GM13977 (cell line): ENCODE results near the gene FGF19.

Experiments used
- DNase-seq: peaks from one replicate; pipeline ENCODE4 v3.0.0; 2012; ENCODE audit warnings: low spot score
- in situ Hi-C: fragments of 300-500 bp; cut with MboI; formaldehyde crosslinking; loops from one replicate; pipeline ENCODE4 v1.12.0; 2022; ENCODE audit warnings: low sequenced_read_pairs, low pct_unique_long_range_greater_than_20kb, mixed read lengths, inconsistent platforms; ENCODE audit not compliant: unreplicated experiment
- TF ChIP-seq, protein P1 (sequence below): IDR thresholded peaks from 2 replicates; pipeline ENCODE4 v1.5.1; 2012; ENCODE audit warnings: mild to moderate bottlenecking, control low read depth; ENCODE audit not compliant: insufficient read depth; ENCODE audit errors: extremely low read depth, missing control alignments

FGF19 gene

DNA sequence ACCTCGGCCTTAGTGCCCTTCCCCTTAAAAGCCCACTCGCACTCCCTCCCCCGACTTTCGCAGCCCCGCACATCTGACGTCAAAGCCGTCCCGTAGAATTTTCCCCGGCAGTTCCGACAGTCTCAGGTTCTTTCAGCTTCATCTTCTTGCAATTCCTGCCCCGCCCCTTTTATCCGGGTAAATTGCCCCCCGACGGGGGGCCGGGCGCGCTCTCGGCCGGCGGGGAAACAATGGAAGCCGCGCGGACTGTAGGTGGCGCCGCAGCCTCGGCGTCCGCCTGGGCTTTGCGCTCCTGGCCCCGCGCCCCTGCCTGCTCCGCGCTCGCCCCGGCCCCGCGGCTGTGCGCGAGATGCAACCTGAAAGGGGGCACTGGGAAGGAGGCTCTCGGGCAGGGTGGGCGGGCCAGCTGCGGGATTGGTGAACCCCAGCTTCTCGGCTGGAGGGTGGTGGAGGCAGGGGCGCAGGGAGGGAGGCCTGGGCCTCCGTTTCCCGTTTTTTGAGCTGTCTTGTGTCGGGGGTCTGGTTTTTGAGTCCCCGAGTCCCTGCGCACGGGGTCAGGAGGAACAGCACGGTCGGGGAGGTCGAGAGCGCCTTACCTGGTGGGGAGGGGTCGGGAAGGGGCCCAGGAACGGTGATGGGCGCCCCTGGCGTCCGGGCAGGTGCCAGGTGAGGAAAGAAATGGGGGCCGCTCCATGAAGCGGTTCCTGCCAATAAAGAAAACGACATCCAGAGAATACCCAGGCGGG lies 859 bp upstream of the FGF19 start:
- TF ChIP-seq, protein P1, sequence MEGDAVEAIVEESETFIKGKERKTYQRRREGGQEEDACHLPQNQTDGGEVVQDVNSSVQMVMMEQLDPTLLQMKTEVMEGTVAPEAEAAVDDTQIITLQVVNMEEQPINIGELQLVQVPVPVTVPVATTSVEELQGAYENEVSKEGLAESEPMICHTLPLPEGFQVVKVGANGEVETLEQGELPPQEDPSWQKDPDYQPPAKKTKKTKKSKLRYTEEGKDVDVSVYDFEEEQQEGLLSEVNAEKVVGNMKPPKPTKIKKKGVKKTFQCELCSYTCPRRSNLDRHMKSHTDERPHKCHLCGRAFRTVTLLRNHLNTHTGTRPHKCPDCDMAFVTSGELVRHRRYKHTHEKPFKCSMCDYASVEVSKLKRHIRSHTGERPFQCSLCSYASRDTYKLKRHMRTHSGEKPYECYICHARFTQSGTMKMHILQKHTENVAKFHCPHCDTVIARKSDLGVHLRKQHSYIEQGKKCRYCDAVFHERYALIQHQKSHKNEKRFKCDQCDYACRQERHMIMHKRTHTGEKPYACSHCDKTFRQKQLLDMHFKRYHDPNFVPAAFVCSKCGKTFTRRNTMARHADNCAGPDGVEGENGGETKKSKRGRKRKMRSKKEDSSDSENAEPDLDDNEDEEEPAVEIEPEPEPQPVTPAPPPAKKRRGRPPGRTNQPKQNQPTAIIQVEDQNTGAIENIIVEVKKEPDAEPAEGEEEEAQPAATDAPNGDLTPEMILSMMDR: peak; percentile 50
- DNase-seq: peak; percentile 70
- in situ Hi-C loops: no loop called here

DNA sequence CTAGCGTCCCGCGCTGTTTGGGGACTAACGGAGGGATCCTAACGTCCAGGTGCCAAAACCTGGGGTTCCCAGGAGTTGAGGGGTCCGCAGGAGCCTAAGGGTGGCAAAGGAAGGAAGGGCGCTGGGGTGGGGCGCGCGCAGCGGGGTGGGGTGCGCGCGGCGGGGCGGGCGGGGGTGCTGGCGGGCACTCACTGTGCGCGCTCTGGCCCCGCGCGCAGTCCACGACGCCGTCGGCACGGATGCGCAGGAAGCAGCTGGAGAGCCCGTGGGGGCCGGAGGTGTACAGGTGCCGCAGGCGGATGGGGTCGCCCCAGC lies 412 bp downstream of the FGF19 start:
- no peak for DNase-seq
- TF ChIP-seq, protein P1: no peak
- in situ Hi-C loops: no loop called here

DNA sequence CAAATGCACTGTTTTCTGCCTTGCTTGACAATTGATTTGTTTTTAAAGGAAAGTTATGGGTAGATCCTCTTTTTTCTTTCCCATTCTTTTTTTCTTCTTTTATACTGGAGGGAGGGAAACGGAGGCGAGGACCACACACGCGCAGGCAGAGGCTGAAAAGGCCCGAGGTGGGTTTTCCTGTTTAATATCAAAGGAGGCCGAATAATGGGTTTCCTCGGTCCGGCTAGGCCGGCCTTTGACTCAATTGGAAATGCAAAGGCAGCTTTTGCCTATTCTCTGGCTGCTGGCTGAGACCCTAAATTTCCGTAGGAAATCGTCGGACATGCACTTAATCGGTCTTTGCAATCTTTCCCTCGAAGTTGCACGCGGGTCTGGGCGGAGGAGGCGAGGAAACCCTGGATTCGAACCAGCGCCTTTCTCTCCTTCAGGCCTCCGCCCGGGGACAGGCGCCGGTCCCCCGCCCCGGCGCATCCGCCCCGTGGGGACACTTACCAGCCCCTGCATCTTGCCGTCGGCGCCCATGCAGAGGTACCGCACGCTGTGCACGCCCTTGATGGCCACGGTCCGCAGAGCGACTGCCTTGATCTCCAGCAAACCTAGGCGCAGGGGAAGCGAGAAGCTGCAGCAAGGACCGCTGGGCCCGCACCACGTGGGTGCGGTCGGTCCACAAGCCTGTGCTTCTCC lies 911 bp downstream of the FGF19 start:
- peak; percentile 50 for DNase-seq
- in situ Hi-C loops: no loop called here
- TF ChIP-seq, protein P1: no peak

DNA sequence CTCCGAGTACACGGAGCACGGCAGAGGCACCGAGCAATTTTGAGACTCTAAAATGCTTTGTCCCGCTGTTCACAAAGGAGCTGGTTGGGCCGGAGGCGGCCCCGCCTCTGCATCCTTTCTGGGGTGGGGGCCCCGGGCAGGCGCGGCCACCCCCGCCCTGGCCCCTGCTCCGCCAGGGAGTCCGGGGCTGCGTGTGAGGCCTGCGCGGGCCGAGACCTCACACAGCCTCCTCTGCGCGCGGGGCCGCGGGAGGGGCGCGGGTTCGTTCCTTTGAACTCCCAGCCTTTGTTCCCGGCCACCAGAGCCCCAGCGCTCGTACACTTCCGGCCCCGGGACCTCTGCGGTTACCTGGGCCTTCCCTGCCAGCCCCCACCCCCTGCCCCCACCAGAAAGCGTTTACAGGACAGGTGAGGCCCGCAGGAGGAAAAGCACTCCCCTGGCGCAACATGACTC lies 1.6 kb downstream of the FGF19 start:
- DNase-seq: no peak
- TF ChIP-seq, protein P1: no peak
- in situ Hi-C loops: no loop called here

DNA sequence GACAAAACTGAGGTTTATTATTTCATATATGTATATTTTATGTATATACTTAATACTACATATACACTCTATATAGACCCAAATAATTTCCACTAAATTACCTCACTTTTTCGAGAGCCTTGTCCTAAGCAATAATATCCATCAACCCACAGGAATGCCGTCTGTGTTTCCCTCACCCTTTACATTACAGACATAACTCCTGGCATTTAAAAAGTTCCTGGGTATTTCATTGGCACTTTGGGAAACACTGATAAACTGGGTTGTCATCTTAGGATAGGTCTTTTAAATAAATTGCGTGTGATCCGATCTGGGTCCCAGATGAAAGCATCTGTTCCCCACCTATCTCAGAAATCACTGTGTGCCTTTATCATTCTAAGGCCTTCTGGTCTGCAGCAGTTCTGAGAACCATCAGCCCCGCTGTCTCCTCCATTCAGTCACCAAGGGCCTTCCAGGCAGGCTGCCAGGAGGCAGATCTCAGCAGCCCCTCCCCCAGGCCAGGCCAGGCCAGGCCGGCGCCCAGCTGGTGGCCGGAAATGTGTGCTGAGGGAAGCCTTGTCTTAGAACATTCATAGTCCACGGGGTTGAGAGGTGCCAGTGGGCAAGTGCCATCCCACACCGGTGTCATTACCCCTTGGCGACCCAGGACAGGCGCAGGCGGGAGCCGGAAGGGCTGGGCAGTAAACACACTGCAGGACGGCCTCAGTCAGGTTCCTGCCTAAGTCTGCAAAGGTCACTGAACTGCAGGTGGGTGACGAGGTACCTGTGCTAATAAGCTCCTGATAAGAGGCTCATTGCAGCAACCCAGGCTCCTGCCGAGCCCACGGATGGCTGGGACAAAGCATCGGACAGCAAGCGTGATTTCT lies 3.3 kb downstream of the FGF19 start:
- in situ Hi-C loops: no loop called here
- no peak for DNase-seq
- TF ChIP-seq, protein P1: no peak

DNA sequence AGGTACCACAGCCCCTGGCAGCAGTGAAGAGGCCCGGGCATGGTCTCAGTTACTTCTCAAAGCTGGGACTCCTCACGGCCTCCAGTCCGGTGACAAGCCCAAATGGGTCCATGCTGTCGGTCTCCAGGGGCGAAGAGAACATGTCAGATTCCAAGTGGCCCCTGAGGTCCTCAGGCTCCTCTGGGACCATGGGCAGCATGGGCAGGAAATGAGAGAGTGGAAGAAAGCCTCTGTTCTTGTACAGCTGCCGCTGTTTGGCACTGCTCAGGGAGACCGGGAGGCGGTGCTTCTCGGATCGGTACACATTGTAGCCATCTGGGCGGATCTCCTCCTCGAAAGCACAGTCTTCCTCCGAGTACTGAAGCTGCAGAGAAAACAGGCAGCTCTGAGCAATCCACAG lies 4.6 kb downstream of the FGF19 start:
- in situ Hi-C loops: loop anchor here (25.0 kb wide), 1 partner anchor 488 kb away; no protein-coding TSS in a partner anchor
- DNase-seq: no peak
- TF ChIP-seq, protein P1: no peak
